Measurements from ENCODE around the gene BIRC6.

The BIRC6 gene

DNA sequence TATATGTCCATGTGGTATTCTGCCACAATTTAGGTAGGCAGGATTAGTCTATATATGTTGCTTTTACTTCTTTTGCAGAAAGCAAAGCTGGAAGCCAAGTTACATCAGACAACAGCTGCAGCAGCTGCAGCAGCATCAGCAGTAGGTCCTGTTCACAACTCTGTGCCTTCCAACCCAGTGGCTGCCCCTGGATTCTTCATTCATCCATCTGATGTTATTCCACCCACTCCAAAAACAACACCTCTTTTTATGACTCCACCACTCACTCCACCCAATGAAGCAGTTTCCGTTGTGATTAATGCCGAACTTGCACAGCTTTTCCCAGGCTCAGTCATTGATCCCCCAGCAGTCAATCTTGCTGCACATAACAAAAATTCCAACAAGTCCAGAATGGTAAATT lies 107.6 kb downstream of the BIRC6 start:
- Histone ChIP-seq H3K79me2 (ENCODE audit: insufficient read depth, low read length) (peaks cover 13% of the 10 kb centered on the region; the same call in 1 of the 2 replicates), H4K20me1 (ENCODE audit: insufficient read depth, low read length, poor library complexity, severe bottlenecking) (peaks cover 7% of the 10 kb centered on the region), H3K36me3 (ENCODE audit: insufficient read depth, low read length) (peaks cover 74% of the 10 kb centered on the region)

DNA sequence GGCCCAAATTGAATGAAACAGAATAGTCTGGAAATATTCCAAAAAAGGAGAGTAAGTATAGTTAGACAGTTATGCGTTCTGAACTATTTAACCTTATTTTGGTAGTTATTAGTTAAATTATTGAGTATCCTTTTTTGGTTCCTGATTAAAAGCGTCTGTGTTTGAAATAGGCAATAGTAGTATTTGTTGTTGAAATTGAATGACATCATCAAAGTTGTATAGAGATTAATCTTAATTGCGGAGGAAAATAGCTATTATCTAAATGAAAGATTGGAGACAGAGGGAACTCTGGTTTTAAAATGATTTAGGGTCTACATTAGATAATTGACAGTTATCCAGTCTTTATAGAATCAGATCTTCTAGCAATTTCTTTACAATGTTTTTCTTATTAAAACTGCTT lies 115.8 kb downstream of the BIRC6 start:
- H3K9me3 ChIP-seq (ENCODE audit: insufficient read depth, low read depth, low read length) = no peaks in the 10 kb centered on the region
- H4K20me1 ChIP-seq (ENCODE audit: insufficient read depth, low read length, poor library complexity, severe bottlenecking) = peaks cover 4% of the 10 kb centered on the region
- TF ChIP-seq, protein P1, sequence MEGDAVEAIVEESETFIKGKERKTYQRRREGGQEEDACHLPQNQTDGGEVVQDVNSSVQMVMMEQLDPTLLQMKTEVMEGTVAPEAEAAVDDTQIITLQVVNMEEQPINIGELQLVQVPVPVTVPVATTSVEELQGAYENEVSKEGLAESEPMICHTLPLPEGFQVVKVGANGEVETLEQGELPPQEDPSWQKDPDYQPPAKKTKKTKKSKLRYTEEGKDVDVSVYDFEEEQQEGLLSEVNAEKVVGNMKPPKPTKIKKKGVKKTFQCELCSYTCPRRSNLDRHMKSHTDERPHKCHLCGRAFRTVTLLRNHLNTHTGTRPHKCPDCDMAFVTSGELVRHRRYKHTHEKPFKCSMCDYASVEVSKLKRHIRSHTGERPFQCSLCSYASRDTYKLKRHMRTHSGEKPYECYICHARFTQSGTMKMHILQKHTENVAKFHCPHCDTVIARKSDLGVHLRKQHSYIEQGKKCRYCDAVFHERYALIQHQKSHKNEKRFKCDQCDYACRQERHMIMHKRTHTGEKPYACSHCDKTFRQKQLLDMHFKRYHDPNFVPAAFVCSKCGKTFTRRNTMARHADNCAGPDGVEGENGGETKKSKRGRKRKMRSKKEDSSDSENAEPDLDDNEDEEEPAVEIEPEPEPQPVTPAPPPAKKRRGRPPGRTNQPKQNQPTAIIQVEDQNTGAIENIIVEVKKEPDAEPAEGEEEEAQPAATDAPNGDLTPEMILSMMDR (conservative IDR thresholded peaks at IDR 0.05; ENCODE audit: low read length) = no peak
- TF ChIP-seq EZH2phosphoT487 (IDR thresholded peaks at IDR 0.05; ENCODE audit: borderline replicate concordance) = no peak
- peaks cover 91% of the 10 kb centered on the region for H3K36me3 ChIP-seq (ENCODE audit: insufficient read depth, low read length)
- no peaks in the 10 kb centered on the region for H3K4me1 ChIP-seq (ENCODE audit: insufficient read depth, low read length, poor library complexity, severe bottlenecking)
- H3K27me3 ChIP-seq (ENCODE audit: insufficient read depth, low read length, poor library complexity, severe bottlenecking) = no peaks in the 10 kb centered on the region
- no peak overlapping the region for H2AFZ ChIP-seq (ENCODE audit: low read length)
- no peaks in the 10 kb centered on the region for H3F3A ChIP-seq (ENCODE audit: low read depth)
- H3K9me2 ChIP-seq (replicated peaks; ENCODE audit: low read depth, low read length) = no peaks in the 10 kb centered on the region
- no peaks in the 10 kb centered on the region for H3K79me2 ChIP-seq (ENCODE audit: insufficient read depth, low read length)
- no peak overlapping the region for H3K4me3 ChIP-seq (ENCODE audit: low read length, poor library complexity, severe bottlenecking)
- no peak overlapping the region for H3K4me2 ChIP-seq (ENCODE audit: low read depth, low read length, poor library complexity, severe bottlenecking)
- no peak overlapping the region for H3K9ac ChIP-seq (ENCODE audit: low read depth, low read length, poor library complexity, severe bottlenecking)

More for the DNA sequence above, 107.6 kb downstream of the BIRC6 start:
- Histone ChIP-seq H3F3A (ENCODE audit: low read depth) (no peaks in the 10 kb centered on the region), H3K4me1 (ENCODE audit: insufficient read depth, low read length, poor library complexity, severe bottlenecking) (no peaks in the 10 kb centered on the region), H2AFZ (ENCODE audit: low read length) (no peak overlapping the region), H3K9me2 (replicated peaks; ENCODE audit: low read depth, low read length) (no peaks in the 10 kb centered on the region), H3K4me2 (ENCODE audit: low read depth, low read length, poor library complexity, severe bottlenecking) (no peak overlapping the region), H3K9me3 (ENCODE audit: insufficient read depth, low read depth, low read length) (no peaks in the 10 kb centered on the region), H3K4me3 (ENCODE audit: low read length, poor library complexity, severe bottlenecking) (no peak overlapping the region), H3K27me3 (ENCODE audit: insufficient read depth, low read length, poor library complexity, severe bottlenecking) (no peaks in the 10 kb centered on the region), H3K9ac (ENCODE audit: low read depth, low read length, poor library complexity, severe bottlenecking) (no peak overlapping the region)
- TF ChIP-seq EZH2phosphoT487 (IDR thresholded peaks at IDR 0.05; ENCODE audit: borderline replicate concordance) = no peak
- TF ChIP-seq, protein P1 (conservative IDR thresholded peaks at IDR 0.05; ENCODE audit: low read length) = no peak

DNA sequence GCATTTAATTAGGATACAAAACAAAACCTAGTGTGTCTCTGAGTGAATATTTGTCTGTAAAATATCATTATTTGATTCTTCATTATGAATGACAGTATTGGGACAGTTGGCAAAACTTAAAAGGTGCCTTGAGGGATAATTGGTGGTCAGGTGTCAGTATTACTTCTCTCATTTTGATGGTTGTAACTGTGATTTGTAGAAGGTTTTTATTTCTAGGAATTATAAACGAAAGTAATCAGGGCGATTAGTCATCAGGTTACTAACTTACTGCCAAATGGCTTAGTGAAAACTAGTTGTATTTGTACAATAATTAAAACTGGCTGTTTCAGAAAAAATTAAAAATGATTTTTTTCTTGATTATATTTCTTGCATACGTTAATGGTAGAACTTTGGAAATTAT lies 117.6 kb downstream of the BIRC6 start:
- Histone ChIP-seq H3K36me3 (ENCODE audit: insufficient read depth, low read length) (peaks cover 90% of the 10 kb centered on the region), H3K4me1 (ENCODE audit: insufficient read depth, low read length, poor library complexity, severe bottlenecking) (no peaks in the 10 kb centered on the region)

More for the DNA sequence above, 117.6 kb downstream of the BIRC6 start:
- H3K79me2 ChIP-seq (ENCODE audit: insufficient read depth, low read length) = no peaks in the 10 kb centered on the region
- peaks cover 4% of the 10 kb centered on the region for H4K20me1 ChIP-seq (ENCODE audit: insufficient read depth, low read length, poor library complexity, severe bottlenecking)
- no peak overlapping the region for H2AFZ ChIP-seq (ENCODE audit: low read length)
- no peak overlapping the region for H3K4me2 ChIP-seq (ENCODE audit: low read depth, low read length, poor library complexity, severe bottlenecking)
- TF ChIP-seq, protein P1 (conservative IDR thresholded peaks at IDR 0.05; ENCODE audit: low read length) = no peak
- no peak for TF ChIP-seq EZH2phosphoT487 (IDR thresholded peaks at IDR 0.05; ENCODE audit: borderline replicate concordance)
- no peaks in the 10 kb centered on the region for H3K27me3 ChIP-seq (ENCODE audit: insufficient read depth, low read length, poor library complexity, severe bottlenecking)
- H3K9me2 ChIP-seq (replicated peaks; ENCODE audit: low read depth, low read length) = no peaks in the 10 kb centered on the region
- H3K9ac ChIP-seq (ENCODE audit: low read depth, low read length, poor library complexity, severe bottlenecking) = no peak overlapping the region
- H3F3A ChIP-seq (ENCODE audit: low read depth) = no peaks in the 10 kb centered on the region
- H3K4me3 ChIP-seq (ENCODE audit: low read length, poor library complexity, severe bottlenecking) = no peak overlapping the region
- no peaks in the 10 kb centered on the region for H3K9me3 ChIP-seq (ENCODE audit: insufficient read depth, low read depth, low read length)
